ENCODE measurements around the gene AXDND1.

DNA sequence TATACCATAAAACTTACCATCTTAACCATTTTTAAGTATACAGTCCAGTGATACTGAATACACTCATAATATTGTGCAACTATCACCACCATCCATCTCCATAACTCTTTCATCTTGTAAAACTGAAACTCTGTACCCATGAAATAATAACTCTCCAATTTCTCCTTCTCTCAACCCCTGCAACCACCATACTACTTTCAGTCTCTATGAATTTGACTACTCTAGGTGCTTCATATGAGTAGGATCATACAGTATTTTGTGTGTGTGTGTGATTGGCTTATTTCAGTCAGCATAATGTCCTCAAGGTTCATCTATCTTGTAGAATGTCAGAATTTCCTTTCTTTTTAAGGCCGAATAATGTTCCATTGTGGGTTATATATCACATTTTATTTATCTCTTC lies 192.3 kb downstream of the AXDND1 start:
- TF ChIP-seq EZH2 (IDR thresholded peaks at IDR 0.05), result no peak
- TF ChIP-seq POLR2AphosphoS5 (IDR thresholded peaks at IDR 0.05; ENCODE audit: borderline replicate concordance, low read depth, low read length), result no peak

All from SK-N-MC (cell line).